Measurements from ENCODE around the gene CLRN3.

GRCh38 chr10:127880557-127880956, 12.2 kb downstream of the CLRN3 start:
- no peak for TF ChIP-seq CTCF (IDR thresholded peaks at IDR 0.05)
- TF ChIP-seq POLR2AphosphoS5 (IDR thresholded peaks at IDR 0.05), result no peak
- no peak for TF ChIP-seq POLR2A (IDR thresholded peaks at IDR 0.05)
